Cortex of kidney (tissue), 1 donor: ENCODE measurements around the gene WDSUB1.

ENCODE experiments used
- DNase-seq: peaks from one replicate; lab custom pipeline; 2025; lab: John Stamatoyannopoulos, UW

The WDSUB1 gene

DNA sequence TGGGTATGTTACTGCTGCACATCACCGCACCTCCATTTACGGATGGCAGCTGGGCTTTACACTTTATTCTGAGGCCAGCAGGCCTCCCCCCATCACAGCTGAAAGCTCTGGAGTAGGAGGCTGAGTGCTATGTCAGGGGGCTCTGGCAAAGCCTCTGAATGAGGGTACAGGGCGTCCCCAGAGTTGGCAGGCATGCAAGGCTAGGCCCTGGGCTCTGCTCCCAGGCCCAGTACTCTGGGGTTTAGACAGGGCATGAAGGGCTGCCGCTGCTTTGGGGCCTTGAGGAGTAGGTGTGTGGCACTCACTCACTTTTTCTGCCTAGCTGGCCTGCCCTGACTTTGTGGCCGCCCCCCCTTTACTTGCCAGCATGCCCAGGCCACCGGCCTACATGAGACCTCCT lies 90.8 kb downstream of the WDSUB1 start:
- no peak for DNase-seq

DNA sequence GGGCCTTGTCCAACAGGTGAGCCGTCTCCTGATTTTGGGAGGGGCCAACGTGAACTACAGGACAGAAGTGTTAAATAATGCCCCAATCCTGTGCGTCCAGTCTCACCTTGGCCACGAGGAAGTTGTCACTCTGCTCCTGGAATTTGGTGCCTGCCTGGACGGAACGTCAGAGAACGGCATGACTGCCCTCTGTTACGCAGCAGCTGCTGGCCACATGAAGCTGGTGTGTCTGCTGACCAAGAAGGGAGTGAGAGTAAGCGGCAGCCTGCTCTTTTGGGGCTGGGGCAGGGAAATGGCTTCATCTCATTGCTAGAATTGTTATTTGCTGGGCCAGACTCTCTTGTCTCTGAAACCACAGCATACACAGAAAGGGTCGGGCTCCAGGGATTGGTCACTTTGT lies 92.3 kb downstream of the WDSUB1 start:
- DNase-seq: no peak

DNA sequence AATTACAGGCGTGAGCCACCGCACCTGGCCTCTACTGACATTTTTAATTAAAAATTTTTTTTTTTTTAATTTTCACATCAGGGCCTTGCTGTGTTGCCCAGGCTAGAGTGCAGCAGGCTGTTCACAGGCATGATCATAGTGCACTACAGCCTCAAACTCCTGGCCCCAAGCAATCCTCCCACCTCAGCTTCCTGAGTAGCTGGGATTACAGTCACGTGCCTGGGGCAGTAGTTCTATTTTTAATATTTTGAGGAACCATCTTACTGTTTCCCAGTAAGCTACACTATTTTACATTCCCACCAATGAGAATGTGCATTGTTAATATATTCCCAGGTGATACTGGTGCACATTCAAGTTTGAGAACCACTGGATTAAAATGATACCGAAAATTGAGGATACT lies 92.7 kb downstream of the WDSUB1 start:
- no peak for DNase-seq

DNA sequence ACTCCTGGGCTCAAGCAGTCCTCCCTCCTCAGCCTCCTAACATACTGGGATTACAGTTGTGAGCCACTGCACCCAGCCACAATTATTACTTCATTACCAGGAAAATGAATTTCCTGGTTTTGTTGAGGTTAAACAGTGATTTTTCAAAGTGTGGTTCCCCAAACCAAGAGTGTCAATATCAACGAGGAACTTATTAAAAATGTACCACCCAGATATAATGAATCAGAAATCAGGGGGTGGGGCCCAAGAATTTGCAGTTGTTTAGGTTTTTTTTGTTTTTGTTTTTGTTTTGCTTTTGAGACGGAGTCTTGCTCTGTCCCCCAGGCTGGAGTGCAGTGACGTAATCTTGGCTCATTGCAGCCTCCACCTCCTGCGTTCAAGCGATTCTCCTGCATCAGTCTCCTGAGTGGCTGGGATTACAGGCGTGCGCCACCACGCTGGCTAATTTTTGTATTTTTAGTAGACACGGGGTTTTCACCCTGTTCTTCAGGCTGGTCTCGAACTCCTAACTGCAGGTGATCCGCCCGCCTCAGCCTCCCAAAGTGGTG lies 94.1 kb downstream of the WDSUB1 start:
- no peak for DNase-seq

DNA sequence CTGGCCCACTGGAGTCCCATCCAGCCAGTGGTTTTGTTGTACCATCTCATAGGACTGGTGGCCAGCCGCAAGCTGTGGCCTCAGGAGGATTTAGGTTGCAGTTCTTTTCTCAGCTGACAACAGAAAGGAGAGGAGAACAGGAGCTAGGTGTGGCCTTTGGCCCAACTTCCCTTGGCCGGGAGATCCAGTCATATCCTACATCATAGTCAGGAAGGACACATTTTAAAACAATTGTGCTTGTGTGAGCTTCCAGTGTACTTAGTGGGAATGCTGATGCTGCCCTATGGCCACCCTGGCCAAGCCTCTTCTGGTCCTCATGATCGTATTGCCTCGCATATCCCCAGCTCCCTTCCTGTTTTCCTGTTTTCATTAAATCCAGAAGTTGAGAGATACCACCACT lies 98.1 kb downstream of the WDSUB1 start:
- no peak for DNase-seq

DNA sequence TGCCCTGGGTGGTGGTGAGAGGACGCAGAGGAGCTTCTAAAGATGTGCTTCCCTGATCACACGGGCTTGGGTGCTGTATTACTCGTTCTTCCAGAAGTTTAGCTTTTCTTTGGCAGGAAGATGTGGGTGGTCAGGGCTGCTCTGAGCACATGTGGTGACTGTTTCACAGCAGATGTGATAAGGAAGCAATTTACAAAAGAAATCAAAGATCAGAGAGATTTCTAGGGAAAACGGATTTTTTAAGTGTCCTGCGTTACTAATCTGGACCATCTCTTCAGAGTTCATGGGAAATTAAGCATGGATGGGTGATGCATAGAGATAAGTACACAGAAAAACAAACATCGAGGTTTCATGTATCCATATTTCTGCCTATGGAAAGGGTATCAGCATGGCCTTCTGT lies 99.4 kb downstream of the WDSUB1 start:
- no peak for DNase-seq

DNA sequence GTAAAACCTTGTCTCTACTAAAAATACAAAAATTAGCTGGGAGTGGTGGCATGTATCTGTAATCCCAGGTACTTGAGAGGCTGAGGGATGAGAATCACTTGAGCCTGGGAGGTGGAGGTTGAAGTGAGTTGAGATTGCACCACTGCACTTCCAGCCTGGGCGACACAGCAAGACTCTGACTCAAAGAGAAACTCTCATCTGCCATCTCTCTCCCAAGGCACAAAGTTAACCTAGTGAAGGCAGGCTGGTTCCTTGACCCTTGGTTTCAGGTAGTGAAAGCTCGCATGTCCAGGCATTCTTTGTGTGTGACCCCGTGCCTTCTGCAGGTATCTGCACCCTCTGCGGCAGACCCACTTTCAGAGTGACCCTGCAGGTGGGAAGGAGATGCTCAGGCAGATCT lies 100.0 kb downstream of the WDSUB1 start:
- no peak for DNase-seq
